Duodenal mucosa (tissue), 2 donors: ENCODE measurements around the gene DPYD.

Experiments used
- H3K27ac ChIP-seq: one replicate; pipeline ENCODE4 v1.7.0; 2013; ENCODE audit warnings: low read depth, low read length
- H3K27me3 ChIP-seq, 2 donors: one replicate each; pipeline ENCODE4 v1.7.0; 2013; ENCODE audit warnings: low read length in 2 of 2, control low read depth in 1 of 2; ENCODE audit not compliant: insufficient read depth in 2 of 2, control insufficient read depth in 1 of 2
- H3K36me3 ChIP-seq, 2 donors: one replicate each; pipeline ENCODE4 v1.7.0; 2013; ENCODE audit warnings: low read length in 2 of 2, control low read depth in 1 of 2; ENCODE audit not compliant: insufficient read depth in 2 of 2, control insufficient read depth in 1 of 2
- H3K4me1 ChIP-seq, 2 donors: one replicate each; pipeline ENCODE4 v1.7.0; 2013; ENCODE audit warnings: low read length in 2 of 2, control low read depth in 1 of 2; ENCODE audit not compliant: insufficient read depth in 2 of 2, control insufficient read depth in 1 of 2
- H3K4me3 ChIP-seq, 2 donors: one replicate each; pipeline ENCODE4 v1.7.0; 2013; ENCODE audit warnings: low read length in 2 of 2, low read depth in 1 of 2
- H3K9ac ChIP-seq, 2 donors: one replicate each; pipeline ENCODE4 v1.7.0; 2013; ENCODE audit warnings: low read length in 2 of 2, low read depth in 1 of 2
- H3K9me3 ChIP-seq, 2 donors: one replicate each; pipeline ENCODE4 v1.7.0; 2013; ENCODE audit warnings: low read length in 2 of 2, control low read depth in 1 of 2; ENCODE audit not compliant: control insufficient read depth in 1 of 2

The DPYD gene

GRCh38 chr1:97545446-97545845 is 375.4 kb downstream of the DPYD start:
- H3K4me3 ChIP-seq = no peak overlapping the region
- no peaks in the 10 kb centered on the region for H3K9me3 ChIP-seq
- H3K36me3 ChIP-seq = no peaks in the 10 kb centered on the region
- H3K27ac ChIP-seq = no peak overlapping the region
- H3K9ac ChIP-seq = no peak overlapping the region
- H3K4me1 ChIP-seq = no peaks in the 10 kb centered on the region
- H3K27me3 ChIP-seq = no peaks in the 10 kb centered on the region

GRCh38 chr1:97540346-97540888 is 380.4 kb downstream of the DPYD start:
- Histone ChIP-seq H3K4me1 (no peaks in the 10 kb centered on the region), H3K9ac (no peak overlapping the region), H3K9me3 (no peaks in the 10 kb centered on the region), H3K36me3 (no peaks in the 10 kb centered on the region), H3K27ac (no peak overlapping the region), H3K27me3 (no peaks in the 10 kb centered on the region), H3K4me3 (no peak overlapping the region)

- Histone ChIP-seq H3K4me3 (no peak overlapping the region), H3K27me3 (no peaks in the 10 kb centered on the region), H3K9ac (no peak overlapping the region), H3K9me3 (no peaks in the 10 kb centered on the region), H3K36me3 (no peaks in the 10 kb centered on the region), H3K27ac (no peak overlapping the region), H3K4me1 (no peaks in the 10 kb centered on the region)
These were observed 382.7 kb downstream of the DPYD start for GRCh38 chr1:97538113-97538512.

GRCh38 chr1:97533358-97533757 is 387.5 kb downstream of the DPYD start:
- no peak overlapping the region for H3K4me3 ChIP-seq
- no peaks in the 10 kb centered on the region for H3K27me3 ChIP-seq
- no peaks in the 10 kb centered on the region for H3K4me1 ChIP-seq
- H3K36me3 ChIP-seq = no peaks in the 10 kb centered on the region
- H3K27ac ChIP-seq = no peak overlapping the region
- H3K9me3 ChIP-seq = no peaks in the 10 kb centered on the region
- no peak overlapping the region for H3K9ac ChIP-seq

- Histone ChIP-seq H3K27me3 (no peaks in the 10 kb centered on the region), H3K27ac (no peak overlapping the region), H3K9ac (no peak overlapping the region), H3K4me3 (no peak overlapping the region), H3K4me1 (no peaks in the 10 kb centered on the region), H3K9me3 (no peaks in the 10 kb centered on the region), H3K36me3 (no peaks in the 10 kb centered on the region)
These were observed 391.2 kb downstream of the DPYD start for GRCh38 chr1:97529600-97529999.

- H3K27me3 ChIP-seq = no peaks in the 10 kb centered on the region
- no peak overlapping the region for H3K9ac ChIP-seq
- no peaks in the 10 kb centered on the region for H3K4me1 ChIP-seq
- H3K36me3 ChIP-seq = no peaks in the 10 kb centered on the region
- H3K4me3 ChIP-seq = no peak overlapping the region
- H3K27ac ChIP-seq = no peak overlapping the region
- H3K9me3 ChIP-seq = no peaks in the 10 kb centered on the region
These were observed 396.6 kb downstream of the DPYD start for GRCh38 chr1:97524211-97524610.

- Histone ChIP-seq H3K27me3 (no peaks in the 10 kb centered on the region), H3K27ac (no peak overlapping the region), H3K36me3 (no peaks in the 10 kb centered on the region), H3K9me3 (no peaks in the 10 kb centered on the region), H3K4me3 (no peak overlapping the region), H3K9ac (no peak overlapping the region), H3K4me1 (no peaks in the 10 kb centered on the region)
These were observed 404.2 kb downstream of the DPYD start for GRCh38 chr1:97516588-97516987.

GRCh38 chr1:97508653-97509218 is 412.1 kb downstream of the DPYD start:
- Histone ChIP-seq H3K9ac (no peak overlapping the region), H3K27ac (no peak overlapping the region), H3K36me3 (no peaks in the 10 kb centered on the region), H3K9me3 (no peaks in the 10 kb centered on the region), H3K4me3 (no peak overlapping the region), H3K4me1 (peaks cover 0 to 5% of the 10 kb centered on the region in 2 donors), H3K27me3 (no peaks in the 10 kb centered on the region)

GRCh38 chr1:97507863-97508262 is 413.0 kb downstream of the DPYD start:
- Histone ChIP-seq H3K36me3 (no peaks in the 10 kb centered on the region), H3K4me3 (no peak overlapping the region), H3K4me1 (peaks cover 0 to 5% of the 10 kb centered on the region in 2 donors), H3K27me3 (no peaks in the 10 kb centered on the region), H3K9ac (no peak overlapping the region), H3K9me3 (no peaks in the 10 kb centered on the region), H3K27ac (no peak overlapping the region)

GRCh38 chr1:97506368-97506767 is 414.5 kb downstream of the DPYD start:
- Histone ChIP-seq H3K9ac (no peak overlapping the region), H3K27ac (no peak overlapping the region), H3K9me3 (no peaks in the 10 kb centered on the region), H3K36me3 (no peaks in the 10 kb centered on the region), H3K4me1 (peaks cover 0 to 5% of the 10 kb centered on the region in 2 donors), H3K27me3 (no peaks in the 10 kb centered on the region), H3K4me3 (no peak overlapping the region)
